ENCODE measurements around the gene IL12RB1. TPM values are rescaled to one million over a fixed set of nuclear protein-coding genes. Genes with fewer than 3 reads are reported as not detected.
A peak's percentile ranks its signal among the peaks of the same experiment; 100 is the strongest.

IL12RB1 gene
- total RNA-seq, 4 donors from 2014 or later = 1.1 to 4.4 (median 1.6) TPM

DNA sequence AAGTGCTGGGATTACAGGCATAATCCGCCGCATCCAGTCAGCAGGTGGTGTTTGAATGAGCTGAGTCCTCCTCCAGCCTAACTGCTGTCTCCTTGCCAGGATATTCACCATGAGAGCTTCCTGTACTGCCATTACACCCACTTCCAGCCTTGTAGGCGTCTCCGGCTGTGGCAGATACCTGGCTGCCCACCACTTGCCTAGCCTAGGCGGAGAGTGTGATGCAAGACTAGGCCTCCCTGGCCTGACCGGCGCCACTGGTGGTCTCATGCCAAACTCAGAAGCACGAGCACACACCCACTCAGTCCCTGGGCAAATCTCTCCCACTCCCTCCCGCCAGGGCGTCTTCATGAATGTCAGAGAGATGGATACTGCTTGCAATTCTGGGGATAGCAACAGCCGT lies 16.6 kb downstream of the IL12RB1 start:
- no peak for DNase-seq (ENCODE audit: low spot score)
- ATAC-seq (ENCODE audit: low FRiP score) = peak; percentile 93
- TF ChIP-seq, protein P1, sequence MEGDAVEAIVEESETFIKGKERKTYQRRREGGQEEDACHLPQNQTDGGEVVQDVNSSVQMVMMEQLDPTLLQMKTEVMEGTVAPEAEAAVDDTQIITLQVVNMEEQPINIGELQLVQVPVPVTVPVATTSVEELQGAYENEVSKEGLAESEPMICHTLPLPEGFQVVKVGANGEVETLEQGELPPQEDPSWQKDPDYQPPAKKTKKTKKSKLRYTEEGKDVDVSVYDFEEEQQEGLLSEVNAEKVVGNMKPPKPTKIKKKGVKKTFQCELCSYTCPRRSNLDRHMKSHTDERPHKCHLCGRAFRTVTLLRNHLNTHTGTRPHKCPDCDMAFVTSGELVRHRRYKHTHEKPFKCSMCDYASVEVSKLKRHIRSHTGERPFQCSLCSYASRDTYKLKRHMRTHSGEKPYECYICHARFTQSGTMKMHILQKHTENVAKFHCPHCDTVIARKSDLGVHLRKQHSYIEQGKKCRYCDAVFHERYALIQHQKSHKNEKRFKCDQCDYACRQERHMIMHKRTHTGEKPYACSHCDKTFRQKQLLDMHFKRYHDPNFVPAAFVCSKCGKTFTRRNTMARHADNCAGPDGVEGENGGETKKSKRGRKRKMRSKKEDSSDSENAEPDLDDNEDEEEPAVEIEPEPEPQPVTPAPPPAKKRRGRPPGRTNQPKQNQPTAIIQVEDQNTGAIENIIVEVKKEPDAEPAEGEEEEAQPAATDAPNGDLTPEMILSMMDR (IDR thresholded peaks at IDR 0.05) = no peak

DNA sequence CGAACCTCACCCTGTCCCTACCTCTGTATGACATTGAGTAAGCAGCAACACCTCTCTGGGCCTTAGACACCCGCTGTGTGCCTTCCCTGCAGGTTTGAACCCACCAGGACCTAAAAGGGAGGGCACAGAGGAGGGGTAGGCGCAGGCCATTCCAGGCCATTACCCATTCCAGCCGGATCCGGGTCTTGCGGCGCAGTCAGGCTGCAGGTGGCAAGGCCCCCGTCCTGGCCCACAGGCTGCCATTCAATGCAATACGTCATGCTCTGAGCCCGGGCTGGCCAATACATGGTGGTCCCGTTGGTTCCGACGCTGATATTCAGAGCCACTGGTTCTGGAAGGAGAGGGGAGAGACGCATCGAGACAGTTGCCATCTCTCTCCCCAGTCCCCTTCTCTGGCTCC lies 17.4 kb downstream of the IL12RB1 start:
- no peak for ATAC-seq (ENCODE audit: low FRiP score)
- TF ChIP-seq, protein P1 (IDR thresholded peaks at IDR 0.05) = no peak

DNA sequence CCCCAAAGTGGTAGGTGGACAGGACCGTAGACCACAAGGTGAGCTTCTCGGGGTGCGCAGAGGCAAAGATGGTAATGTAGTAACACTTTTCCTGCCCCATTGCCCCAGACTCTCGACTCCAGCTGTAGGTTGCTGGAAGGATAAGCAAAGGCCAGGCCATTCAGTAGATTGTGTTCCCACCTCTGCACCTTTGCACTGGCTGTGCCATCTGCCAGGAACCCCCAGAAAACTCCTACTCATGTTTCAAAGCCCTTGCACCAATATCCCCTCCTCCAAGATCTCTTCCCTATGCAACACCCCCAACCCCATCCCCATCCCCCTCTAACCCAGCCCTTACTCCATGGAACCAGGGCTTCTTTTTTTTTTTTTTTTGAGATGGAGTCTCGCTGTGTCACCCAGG lies 18.3 kb downstream of the IL12RB1 start:
- DNase-seq (ENCODE audit: low spot score) (no peak), ATAC-seq (ENCODE audit: low FRiP score) (no peak)
- TF ChIP-seq, protein P1 (IDR thresholded peaks at IDR 0.05) = no peak

More for the DNA sequence above, 17.4 kb downstream of the IL12RB1 start:
- no peak for DNase-seq (ENCODE audit: low spot score)

DNA sequence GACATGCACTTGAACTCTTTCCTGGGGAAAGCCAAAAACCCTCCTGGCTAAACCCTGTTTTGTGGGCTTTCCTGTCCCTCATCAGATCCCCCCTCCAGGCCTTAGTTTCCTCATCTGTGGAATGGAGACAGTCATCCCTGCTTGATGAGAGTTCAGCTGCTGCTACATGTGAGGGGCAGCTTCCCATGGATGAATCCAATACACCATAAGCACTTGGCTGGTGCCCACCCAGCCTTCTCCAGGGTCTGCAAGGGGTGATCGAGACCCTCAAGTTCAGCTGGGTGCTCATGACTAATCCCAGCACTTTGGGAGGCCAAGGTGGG lies 21.6 kb downstream of the IL12RB1 start:
- ATAC-seq (ENCODE audit: low FRiP score) = no peak
- TF ChIP-seq, protein P1 (IDR thresholded peaks at IDR 0.05) = no peak
- DNase-seq (ENCODE audit: low spot score) = no peak

DNA sequence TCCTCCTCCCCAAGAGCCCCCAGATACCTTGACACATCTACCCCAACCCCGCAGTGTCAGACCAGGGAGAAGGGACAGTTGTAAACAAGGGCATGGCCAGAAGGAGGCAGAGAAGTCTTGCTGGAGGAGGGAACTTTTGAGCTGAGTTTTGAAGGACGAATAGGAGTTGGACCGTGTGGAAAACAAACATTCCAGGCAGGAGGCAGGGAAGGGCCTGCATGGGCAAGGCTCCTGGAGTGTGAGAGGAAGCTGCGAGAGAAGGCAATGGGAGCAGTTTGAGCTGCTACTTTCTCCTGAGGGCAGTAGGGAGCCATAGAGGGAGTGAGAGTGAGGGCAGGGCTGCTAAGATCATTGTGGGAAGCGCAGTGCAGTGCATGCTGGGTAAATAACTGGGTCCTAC lies 23.3 kb downstream of the IL12RB1 start:
- ATAC-seq (ENCODE audit: low FRiP score) (no peak), DNase-seq (ENCODE audit: low spot score) (no peak)
- TF ChIP-seq, protein P1 (IDR thresholded peaks at IDR 0.05) = no peak

DNA sequence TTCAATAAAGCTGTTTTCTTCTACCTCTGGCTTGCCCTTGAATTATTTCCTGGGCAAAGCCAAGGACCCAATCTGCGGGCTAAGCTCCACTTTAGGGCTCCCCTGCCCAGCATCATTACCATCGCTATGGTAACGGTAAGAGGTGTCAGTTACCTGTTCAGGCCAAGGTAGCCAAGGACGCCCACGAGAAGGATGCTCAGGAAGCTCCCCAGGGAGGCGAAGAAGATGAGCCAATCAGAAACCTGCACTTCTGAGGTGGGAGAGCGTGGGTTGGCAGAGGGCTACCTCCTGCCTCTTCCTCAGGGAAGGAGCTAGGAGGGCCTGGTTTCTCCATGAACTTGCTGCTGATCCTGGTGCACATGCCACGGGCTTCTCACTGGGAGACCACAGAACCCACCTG lies 24.7 kb downstream of the IL12RB1 start:
- ATAC-seq (ENCODE audit: low FRiP score) (no peak), DNase-seq (ENCODE audit: low spot score) (no peak)
- TF ChIP-seq, protein P1 (IDR thresholded peaks at IDR 0.05) = no peak

DNA sequence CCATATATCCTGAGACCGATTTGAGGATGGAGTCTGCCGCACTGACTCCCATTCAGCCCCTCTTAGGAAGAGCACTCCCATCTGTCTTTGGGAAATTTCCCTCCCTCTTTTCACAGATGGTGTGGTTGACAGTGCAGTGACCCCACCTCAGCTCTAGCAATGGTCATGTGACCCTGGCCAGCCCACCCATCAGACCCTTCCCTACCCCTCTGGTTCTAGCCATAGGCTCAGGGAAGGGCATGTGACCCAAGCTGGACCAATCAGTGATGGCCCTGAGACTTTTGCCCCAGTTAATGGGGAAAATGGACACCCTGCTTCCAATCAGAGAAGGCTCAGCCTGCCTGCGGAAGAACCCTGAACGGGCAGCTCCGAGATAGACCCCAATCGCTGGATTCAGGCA lies 26.3 kb downstream of the IL12RB1 start:
- ATAC-seq (ENCODE audit: low FRiP score) = no peak

More for the DNA sequence above, 26.3 kb downstream of the IL12RB1 start:
- TF ChIP-seq, protein P1 (IDR thresholded peaks at IDR 0.05) = no peak
- no peak for DNase-seq (ENCODE audit: low spot score)

All from omental fat pad (tissue), 4 donors.